ENCODE data around the gene CARD10.

CARD10 gene

GRCh38 chr22:37483050-37483449, 36.2 kb downstream of the CARD10 start:
- Histone ChIP-seq H3K9me3 (ENCODE audit: control insufficient read depth in 5 of 5, low read length in 5 of 5) (no peaks in the 10 kb centered on the region), H3K4me1 (ENCODE audit: control insufficient read depth in 5 of 5, insufficient read depth in 5 of 5, low read length in 5 of 5) (peaks cover 0 to 52% (median 36%) of the 10 kb centered on the region in 5 donors), H3K27ac (ENCODE audit: low read depth, low read length) (no peak overlapping the region), H3K27me3 (ENCODE audit: control insufficient read depth in 5 of 5, insufficient read depth in 4 of 5, low read length in 5 of 5) (peaks cover 9 to 44% (median 28%) of the 10 kb centered on the region in 5 donors), H3K4me3 (ENCODE audit: low read depth in 1 of 5, low read length in 5 of 5) (no peak overlapping the region), H3K36me3 (ENCODE audit: control insufficient read depth in 5 of 5, insufficient read depth in 5 of 5, low read length in 5 of 5) (peaks cover 0 to 22% (median 6%) of the 10 kb centered on the region in 5 donors), H3K9ac (ENCODE audit: low read length in 5 of 5) (no peak overlapping the region)

- Histone ChIP-seq H3K27ac (ENCODE audit: low read depth, low read length) (no peak overlapping the region), H3K36me3 (ENCODE audit: control insufficient read depth in 5 of 5, insufficient read depth in 5 of 5, low read length in 5 of 5) (peaks cover 0 to 29% (median 10%) of the 10 kb centered on the region in 5 donors), H3K9ac (ENCODE audit: low read length in 5 of 5) (no peak overlapping the region), H3K4me1 (ENCODE audit: control insufficient read depth in 5 of 5, insufficient read depth in 5 of 5, low read length in 5 of 5) (peaks cover 0 to 49% (median 34%) of the 10 kb centered on the region in 5 donors), H3K4me3 (ENCODE audit: low read depth in 1 of 5, low read length in 5 of 5) (no peak overlapping the region), H3K27me3 (ENCODE audit: control insufficient read depth in 5 of 5, insufficient read depth in 4 of 5, low read length in 5 of 5) (peaks cover 9 to 44% (median 28%) of the 10 kb centered on the region in 5 donors), H3K9me3 (ENCODE audit: control insufficient read depth in 5 of 5, low read length in 5 of 5) (no peaks in the 10 kb centered on the region)
Measured at GRCh38 chr22:37482244-37482643, 37.0 kb downstream of the CARD10 start.

- Histone ChIP-seq H3K9ac (ENCODE audit: low read length in 5 of 5) (no peak overlapping the region), H3K27ac (ENCODE audit: low read depth, low read length) (no peak overlapping the region), H3K27me3 (ENCODE audit: control insufficient read depth in 5 of 5, insufficient read depth in 4 of 5, low read length in 5 of 5) (peaks cover 9 to 47% (median 28%) of the 10 kb centered on the region in 5 donors), H3K4me1 (ENCODE audit: control insufficient read depth in 5 of 5, insufficient read depth in 5 of 5, low read length in 5 of 5) (peaks cover 0 to 41% (median 26%) of the 10 kb centered on the region in 5 donors), H3K4me3 (ENCODE audit: low read depth in 1 of 5, low read length in 5 of 5) (no peak overlapping the region), H3K9me3 (ENCODE audit: control insufficient read depth in 5 of 5, low read length in 5 of 5) (no peaks in the 10 kb centered on the region), H3K36me3 (ENCODE audit: control insufficient read depth in 5 of 5, insufficient read depth in 5 of 5, low read length in 5 of 5) (peaks cover 0 to 37% (median 10%) of the 10 kb centered on the region in 5 donors)
Measured at GRCh38 chr22:37481347-37481907, 37.8 kb downstream of the CARD10 start.

- peaks cover 0 to 34% (median 20%) of the 10 kb centered on the region in 5 donors for H3K4me1 ChIP-seq (ENCODE audit: control insufficient read depth in 5 of 5, insufficient read depth in 5 of 5, low read length in 5 of 5)
- H3K36me3 ChIP-seq (ENCODE audit: control insufficient read depth in 5 of 5, insufficient read depth in 5 of 5, low read length in 5 of 5), result peaks cover 0 to 45% (median 17%) of the 10 kb centered on the region in 5 donors
- no peak overlapping the region for H3K9ac ChIP-seq (ENCODE audit: low read length in 5 of 5)
- H3K4me3 ChIP-seq (ENCODE audit: low read depth in 1 of 5, low read length in 5 of 5), result no peak overlapping the region
- no peaks in the 10 kb centered on the region for H3K9me3 ChIP-seq (ENCODE audit: control insufficient read depth in 5 of 5, low read length in 5 of 5)
- peaks cover 9 to 44% (median 23%) of the 10 kb centered on the region in 5 donors for H3K27me3 ChIP-seq (ENCODE audit: control insufficient read depth in 5 of 5, insufficient read depth in 4 of 5, low read length in 5 of 5)
- H3K27ac ChIP-seq (ENCODE audit: low read depth, low read length), result no peak overlapping the region
Measured at GRCh38 chr22:37480387-37481346, 38.5 kb downstream of the CARD10 start.

GRCh38 chr22:37479196-37479595, 40.0 kb downstream of the CARD10 start:
- H3K27me3 ChIP-seq (ENCODE audit: control insufficient read depth in 5 of 5, insufficient read depth in 4 of 5, low read length in 5 of 5), result peaks cover 9 to 38% (median 16%) of the 10 kb centered on the region in 5 donors
- peaks cover 0 to 54% (median 23%) of the 10 kb centered on the region in 5 donors for H3K36me3 ChIP-seq (ENCODE audit: control insufficient read depth in 5 of 5, insufficient read depth in 5 of 5, low read length in 5 of 5)
- H3K4me1 ChIP-seq (ENCODE audit: control insufficient read depth in 5 of 5, insufficient read depth in 5 of 5, low read length in 5 of 5), result peaks cover 0 to 19% (median 13%) of the 10 kb centered on the region in 5 donors
- no peak overlapping the region for H3K9ac ChIP-seq (ENCODE audit: low read length in 5 of 5)
- H3K27ac ChIP-seq (ENCODE audit: low read depth, low read length), result no peak overlapping the region
- H3K4me3 ChIP-seq (ENCODE audit: low read depth in 1 of 5, low read length in 5 of 5), result no peak overlapping the region
- H3K9me3 ChIP-seq (ENCODE audit: control insufficient read depth in 5 of 5, low read length in 5 of 5), result no peaks in the 10 kb centered on the region

- Histone ChIP-seq H3K36me3 (ENCODE audit: control insufficient read depth in 5 of 5, insufficient read depth in 5 of 5, low read length in 5 of 5) (peaks cover 0 to 60% (median 24%) of the 10 kb centered on the region in 5 donors), H3K9me3 (ENCODE audit: control insufficient read depth in 5 of 5, low read length in 5 of 5) (no peaks in the 10 kb centered on the region), H3K4me3 (ENCODE audit: low read depth in 1 of 5, low read length in 5 of 5) (no peak overlapping the region), H3K9ac (ENCODE audit: low read length in 5 of 5) (no peak overlapping the region), H3K4me1 (ENCODE audit: control insufficient read depth in 5 of 5, insufficient read depth in 5 of 5, low read length in 5 of 5) (no peaks in the 10 kb centered on the region), H3K27ac (ENCODE audit: low read depth, low read length) (no peak overlapping the region), H3K27me3 (ENCODE audit: control insufficient read depth in 5 of 5, insufficient read depth in 4 of 5, low read length in 5 of 5) (peaks cover 12 to 37% (median 15%) of the 10 kb centered on the region in 5 donors)
Measured at GRCh38 chr22:37476389-37477329, 42.6 kb downstream of the CARD10 start.

- Histone ChIP-seq H3K36me3 (ENCODE audit: control insufficient read depth in 5 of 5, insufficient read depth in 5 of 5, low read length in 5 of 5) (peaks cover 0 to 60% (median 31%) of the 10 kb centered on the region in 5 donors), H3K9ac (ENCODE audit: low read length in 5 of 5) (no peak overlapping the region), H3K27me3 (ENCODE audit: control insufficient read depth in 5 of 5, insufficient read depth in 4 of 5, low read length in 5 of 5) (peaks cover 7 to 27% (median 9%) of the 10 kb centered on the region in 5 donors), H3K4me1 (ENCODE audit: control insufficient read depth in 5 of 5, insufficient read depth in 5 of 5, low read length in 5 of 5) (no peaks in the 10 kb centered on the region), H3K27ac (ENCODE audit: low read depth, low read length) (no peak overlapping the region), H3K9me3 (ENCODE audit: control insufficient read depth in 5 of 5, low read length in 5 of 5) (no peaks in the 10 kb centered on the region), H3K4me3 (ENCODE audit: low read depth in 1 of 5, low read length in 5 of 5) (no peak overlapping the region)
Measured at GRCh38 chr22:37474447-37475090, 44.6 kb downstream of the CARD10 start.

- H3K36me3 ChIP-seq (ENCODE audit: control insufficient read depth in 5 of 5, insufficient read depth in 5 of 5, low read length in 5 of 5), result peaks cover 0 to 56% (median 26%) of the 10 kb centered on the region in 5 donors
- H3K9me3 ChIP-seq (ENCODE audit: control insufficient read depth in 5 of 5, low read length in 5 of 5), result no peaks in the 10 kb centered on the region
- H3K4me3 ChIP-seq (ENCODE audit: low read depth in 1 of 5, low read length in 5 of 5), result no peak overlapping the region
- H3K27me3 ChIP-seq (ENCODE audit: control insufficient read depth in 5 of 5, insufficient read depth in 4 of 5, low read length in 5 of 5), result peaks cover 6 to 27% (median 9%) of the 10 kb centered on the region in 5 donors
- no peak overlapping the region for H3K27ac ChIP-seq (ENCODE audit: low read depth, low read length)
- no peak overlapping the region for H3K9ac ChIP-seq (ENCODE audit: low read length in 5 of 5)
- H3K4me1 ChIP-seq (ENCODE audit: control insufficient read depth in 5 of 5, insufficient read depth in 5 of 5, low read length in 5 of 5), result no peaks in the 10 kb centered on the region
Measured at GRCh38 chr22:37473437-37473946, 45.7 kb downstream of the CARD10 start.

All from subcutaneous abdominal adipose tissue (tissue), 5 donors.